GM12801 (cell line): ENCODE measurements around the gene FAM200B.

Experiments
- CTCF ChIP-seq: IDR thresholded peaks from one replicate; pipeline ENCODE4 v1.5.1; 2011; ENCODE audit warnings: control low read depth; ENCODE audit not compliant: insufficient read length; ENCODE audit errors: extremely low read depth

FAM200B gene

GRCh38 chr4:15714646-15715435 lies 33.2 kb downstream of the FAM200B start:
- TF ChIP-seq CTCF, result no peak

GRCh38 chr4:15716115-15716514 lies 34.5 kb downstream of the FAM200B start:
- no peak for TF ChIP-seq CTCF

- no peak for TF ChIP-seq CTCF
Observed at GRCh38 chr4:15717086-15717485, 35.5 kb downstream of the FAM200B start.

- TF ChIP-seq CTCF, result no peak
Observed at GRCh38 chr4:15717657-15718416, 36.2 kb downstream of the FAM200B start.

- TF ChIP-seq CTCF, result no peak
Observed at GRCh38 chr4:15718465-15718864, 36.8 kb downstream of the FAM200B start.

- no peak for TF ChIP-seq CTCF
Observed at GRCh38 chr4:15718959-15719358, 37.3 kb downstream of the FAM200B start.

GRCh38 chr4:15719506-15719905 lies 37.9 kb downstream of the FAM200B start:
- no peak for TF ChIP-seq CTCF
